T-cell (primary cell): ENCODE measurements around the gene HELZ. TPM values are rescaled to one million over a fixed set of nuclear protein-coding genes. Genes with fewer than 3 reads are reported as not detected.
"Not testable (repeated sequence)": the region's sequence is repeated elsewhere in the genome, so short reads cannot be mapped to it uniquely, and the experiment has no call there.

Experiments
- ATAC-seq, 4 experiments: fragments of 200-7000 bp in 3 of 4; fragments of 150-1000 bp in 1 of 4; cut with Tn5 transposase; replicated peaks in 1 of 4; 1 replicate in 3 of 4; 2 replicates in 1 of 4; pipeline ENCODE4 v1.10.0; 2021; ENCODE audit warnings: moderate library complexity in 3 of 4, mild to moderate bottlenecking in 2 of 4, moderate number of reproducible peaks in 1 of 4
- CTCF ChIA-PET, 2 donors: fragments of 300-600 bp; sonication (Branson Sonifier 250); formaldehyde crosslinking; loops; one replicate each; lab custom pipeline; 2022; ENCODE audit warnings: antibody characterized with exemption in 2 of 2; lab: Charles Lee
- POLR2A ChIA-PET, 2 donors: fragments of 300-600 bp; sonication (Branson Sonifier 250); formaldehyde crosslinking; loops; one replicate each; lab custom pipeline; 2022; ENCODE audit warnings: antibody characterized with exemption in 2 of 2; lab: Charles Lee
- DNase-seq, 35 experiments: peaks; one replicate each; pipeline versions ENCODE4 v3.0.0 to v3.0.0-alpha.2; 2013 to 2023
- H3K27ac ChIP-seq: one replicate; pipeline ENCODE4 v1.5.1; 2013; ENCODE audit warnings: low read length
- H3K27me3 ChIP-seq, 2 experiments: replicated peaks in 1 of 2; 1 replicate in 1 of 2; 2 replicates in 1 of 2; pipeline versions ENCODE4 v1.6.1 to v1.7.0; 2013; ENCODE audit warnings: low read length in 1 of 2, mixed read lengths in 1 of 2; ENCODE audit not compliant: control insufficient read depth in 2 of 2, insufficient read depth in 2 of 2; ENCODE audit errors: extremely low read depth in 1 of 2
- H3K36me3 ChIP-seq, 2 donors: 1 replicate in 1 of 2; 2 replicates in 1 of 2; pipeline versions ENCODE4 v1.6.1 to v1.7.0; 2013; ENCODE audit warnings: low read length in 1 of 2; ENCODE audit not compliant: control insufficient read depth in 2 of 2, insufficient read depth in 1 of 2; ENCODE audit errors: extremely low read depth in 1 of 2
- H3K4me1 ChIP-seq, 2 experiments: 1 replicate in 1 of 2; 2 replicates in 1 of 2; pipeline versions ENCODE4 v1.6.1 to v1.7.0; 2013; ENCODE audit warnings: low read length in 2 of 2, mixed read lengths in 1 of 2; ENCODE audit not compliant: insufficient read depth in 2 of 2, control insufficient read depth in 1 of 2; ENCODE audit errors: extremely low read depth in 1 of 2
- H3K4me3 ChIP-seq, 2 donors: 1 replicate in 1 of 2; 2 replicates in 1 of 2; pipeline versions ENCODE4 v1.5.1 to v1.7.0; 2013; ENCODE audit warnings: mild to moderate bottlenecking in 2 of 2, low read length in 1 of 2, moderate library complexity in 1 of 2; ENCODE audit not compliant: control insufficient read depth in 1 of 2; ENCODE audit errors: extremely low read depth in 1 of 2
- H3K9me3 ChIP-seq: 2 replicates; pipeline ENCODE4 v1.7.0; 2013
- H3K27ac Mint-ChIP-seq, 2 donors: one replicate each; pipeline ENCODE4 v1.8.0; 2020 to 2021; ENCODE audit warnings: mild to moderate bottlenecking in 2 of 2, mixed read lengths in 2 of 2
- H3K27me3 Mint-ChIP-seq, 2 donors: one replicate each; pipeline ENCODE4 v1.8.0; 2021 to 2022; ENCODE audit warnings: mixed read lengths in 2 of 2
- H3K36me3 Mint-ChIP-seq: one replicate; pipeline ENCODE4 v1.8.0; 2021; ENCODE audit warnings: mixed read lengths
- H3K4me1 Mint-ChIP-seq, 3 donors: one replicate each; pipeline ENCODE4 v1.8.0; 2020 to 2022; ENCODE audit warnings: mixed read lengths in 3 of 3, mild to moderate bottlenecking in 1 of 3
- H3K4me3 Mint-ChIP-seq, 3 donors: one replicate each; pipeline ENCODE4 v1.8.0; 2020 to 2022; ENCODE audit warnings: mild to moderate bottlenecking in 3 of 3, mixed read lengths in 3 of 3, moderate library complexity in 3 of 3
- H3K9me3 Mint-ChIP-seq, 3 donors: one replicate each; pipeline ENCODE4 v1.8.0; 2020 to 2022; ENCODE audit warnings: mixed read lengths in 3 of 3
- WGBS: methylation state at CpG from one replicate; pipeline ENCODE4 v1.1.5; 2013; ENCODE audit warnings: missing lambda C conversion rate; ENCODE audit not compliant: insufficient coverage; 5-methylcytosine and 5-hydroxymethylcytosine counted together
- total RNA-seq, 35 experiments: library from RNA in 6 of 35; stranded (reverse) in 6 of 35; fragments of 120-200 nt in 1 of 35; gene quantifications; one replicate each; pipeline versions ENCODE4 v1.2.1 to v1.2.4 and lab custom pipeline; 2013 to 2026

Gene HELZ
- total RNA-seq, 5 donors from 2014 or later (not counting 1 experiment from before 2014, with no cell fraction given), result 76.0 to 115 (median 91.6) TPM

- Histone ChIP-seq H3K9me3 (no peaks in the 10 kb centered on the region), H3K4me1 (no peaks in the 10 kb centered on the region), H3K27ac (no peak overlapping the region), H3K36me3 (peaks cover 0 to 28% of the 10 kb centered on the region in 2 donors), H3K4me3 (no peak overlapping the region), H3K27me3 (no peaks in the 10 kb centered on the region)
- H3K27me3 Mint-ChIP-seq, result no peaks in the 10 kb centered on the region
- ChIA-PET CTCF (interaction anchor here in 1 of 2 donors (0.5 kb wide), 1 partner anchor 559 kb away, joined by 3 read pairs; no protein-coding TSS in a partner anchor), POLR2A (no interaction called here)
- 100% methylated on average over 2 of the region's 3 CpGs for WGBS
- H3K4me1 Mint-ChIP-seq, result peaks cover 10 to 12% (median 12%) of the 10 kb centered on the region in 3 donors
- no peaks in the 10 kb centered on the region for H3K9me3 Mint-ChIP-seq
- H3K4me3 Mint-ChIP-seq, result no peak overlapping the region
- H3K27ac Mint-ChIP-seq, result no peak overlapping the region
- ATAC-seq (no peak), DNase-seq (no peak)
- peaks cover 34% of the 10 kb centered on the region for H3K36me3 Mint-ChIP-seq
These were observed 116.3 kb downstream of the HELZ start for GRCh38 chr17:67128700-67129099.

DNA sequence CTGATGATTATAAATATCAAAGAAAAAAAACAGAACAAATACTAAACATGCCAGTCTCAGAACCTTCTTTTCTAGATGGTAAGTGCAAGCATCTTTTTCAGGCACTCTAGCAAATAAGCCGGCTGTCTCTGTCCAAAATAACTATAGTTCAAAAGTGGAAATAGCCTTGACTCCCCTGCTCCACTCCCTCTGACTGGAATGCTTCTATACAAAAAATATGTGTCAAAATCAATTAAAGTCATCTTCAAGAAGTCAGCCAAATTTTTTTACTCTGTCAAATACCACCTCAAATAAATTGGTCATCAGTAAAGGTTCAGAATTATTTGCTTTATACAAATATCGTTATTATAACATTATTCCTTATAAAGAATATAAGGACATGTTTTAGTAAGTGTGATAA lies 117.1 kb downstream of the HELZ start:
- Histone ChIP-seq H3K27me3 (no peaks in the 10 kb centered on the region), H3K27ac (no peak overlapping the region), H3K9me3 (no peaks in the 10 kb centered on the region), H3K4me1 (no peaks in the 10 kb centered on the region), H3K4me3 (no peak overlapping the region), H3K36me3 (peaks cover 0 to 30% of the 10 kb centered on the region in 2 donors)
- Mint-ChIP-seq H3K36me3 (peaks cover 34% of the 10 kb centered on the region), H3K4me1 (peaks cover 10 to 12% (median 11%) of the 10 kb centered on the region in 3 donors), H3K4me3 (no peak overlapping the region), H3K27me3 (no peaks in the 10 kb centered on the region), H3K27ac (no peak overlapping the region), H3K9me3 (no peaks in the 10 kb centered on the region)
- POLR2A ChIA-PET, result no interaction called here
- ATAC-seq (no peak), DNase-seq (no peak)
- CTCF ChIA-PET, result no interaction called here
- no CpG with 5 or more reads among the region's 2 CpGs for WGBS

- Mint-ChIP-seq H3K27me3 (no peaks in the 10 kb centered on the region), H3K9me3 (no peaks in the 10 kb centered on the region), H3K4me3 (no peak overlapping the region), H3K4me1 (peaks cover 10 to 12% (median 11%) of the 10 kb centered on the region in 3 donors), H3K36me3 (peaks cover 33% of the 10 kb centered on the region), H3K27ac (no peak overlapping the region)
- DNase-seq (no peak), ATAC-seq (no peak)
- no CpG with 5 or more reads among the region's 2 CpGs for WGBS
- Histone ChIP-seq H3K9me3 (no peaks in the 10 kb centered on the region), H3K27me3 (no peaks in the 10 kb centered on the region), H3K4me3 (no peak overlapping the region), H3K4me1 (no peaks in the 10 kb centered on the region), H3K36me3 (peaks cover 0 to 36% of the 10 kb centered on the region in 2 donors), H3K27ac (no peak overlapping the region)
- CTCF ChIA-PET, result no interaction called here
- POLR2A ChIA-PET, result no interaction called here
These were observed 118.0 kb downstream of the HELZ start for GRCh38 chr17:67126983-67127382.

- H3K27ac Mint-ChIP-seq, H3K4me1 ChIP-seq, H3K4me3 ChIP-seq, H3K9me3 ChIP-seq, H3K27me3 Mint-ChIP-seq, ATAC-seq, POLR2A ChIA-PET, H3K4me3 Mint-ChIP-seq, CTCF ChIA-PET, H3K27ac ChIP-seq, DNase-seq, H3K9me3 Mint-ChIP-seq, H3K27me3 ChIP-seq: not testable (repeated sequence)
- 90% methylated on average over 2 of the region's 6 CpGs for WGBS
- H3K4me1 Mint-ChIP-seq, result peaks cover 10 to 12% (median 11%) of the 10 kb centered on the region in 3 donors
- H3K36me3 ChIP-seq, result peaks cover 0 to 37% of the 10 kb centered on the region in 2 donors
- H3K36me3 Mint-ChIP-seq, result peaks cover 31% of the 10 kb centered on the region
These were observed 118.5 kb downstream of the HELZ start for GRCh38 chr17:67126543-67126942.

- ATAC-seq, result no peak
- POLR2A ChIA-PET, result no interaction called here
These were observed 119.1 kb downstream of the HELZ start for GRCh38 chr17:67125924-67126323.

GRCh38 chr17:67125417-67125816 lies 119.6 kb downstream of the HELZ start:
- Mint-ChIP-seq H3K27ac (no peak overlapping the region), H3K36me3 (peaks cover 39% of the 10 kb centered on the region)
- peaks cover under 1 to 45% of the 10 kb centered on the region in 2 donors for H3K36me3 ChIP-seq

More at GRCh38 chr17:67125924-67126323, 119.1 kb downstream of the HELZ start:
- Mint-ChIP-seq H3K27ac (no peak overlapping the region), H3K4me3 (no peak overlapping the region), H3K9me3 (no peaks in the 10 kb centered on the region), H3K36me3 (peaks cover 34% of the 10 kb centered on the region), H3K27me3 (no peaks in the 10 kb centered on the region), H3K4me1 (peaks cover 10 to 12% (median 11%) of the 10 kb centered on the region in 3 donors)
- H3K27ac ChIP-seq, result no peak overlapping the region
- CTCF ChIA-PET, result no interaction called here
- no CpG with 5 or more reads among the region's 1 CpG for WGBS
- no peak for DNase-seq
- H3K4me3 ChIP-seq, result no peak overlapping the region
- peaks cover 0 to 40% of the 10 kb centered on the region in 2 donors for H3K36me3 ChIP-seq
- H3K4me1 ChIP-seq, result no peaks in the 10 kb centered on the region
- H3K9me3 ChIP-seq, result no peaks in the 10 kb centered on the region
- no peaks in the 10 kb centered on the region for H3K27me3 ChIP-seq

More at GRCh38 chr17:67125417-67125816, 119.6 kb downstream of the HELZ start:
- H3K27ac ChIP-seq, result no peak overlapping the region
- no peaks in the 10 kb centered on the region for H3K9me3 Mint-ChIP-seq
- no peak overlapping the region for H3K4me3 ChIP-seq
- no peak overlapping the region for H3K4me3 Mint-ChIP-seq
- H3K4me1 ChIP-seq, result no peaks in the 10 kb centered on the region
- H3K27me3 ChIP-seq, result no peaks in the 10 kb centered on the region
- WGBS, result no CpG with 5 or more reads among the region's 1 CpG
- H3K9me3 ChIP-seq, result no peaks in the 10 kb centered on the region
- DNase-seq (no peak), ATAC-seq (no peak)
- ChIA-PET POLR2A (no interaction called here), CTCF (interaction anchor here in 1 of 2 donors (0.6 kb wide), 1 partner anchor 997 kb away, joined by 3 read pairs; no protein-coding TSS in a partner anchor)
- no peaks in the 10 kb centered on the region for H3K27me3 Mint-ChIP-seq
- H3K4me1 Mint-ChIP-seq, result peaks cover 10 to 12% (median 11%) of the 10 kb centered on the region in 3 donors
